CD4-positive, alpha-beta T cell treated with Interleukin-10 for 1 hour (primary cell): Measurements from ENCODE around the gene DCP1A.
"Not testable (repeated sequence)": the region's sequence is repeated elsewhere in the genome, so short reads cannot be mapped to it uniquely, and the experiment has no call there.

Source experiments
- DNase-seq: peaks from one replicate; pipeline ENCODE4 v3.0.0-alpha.2; 2020

Gene DCP1A

DNA sequence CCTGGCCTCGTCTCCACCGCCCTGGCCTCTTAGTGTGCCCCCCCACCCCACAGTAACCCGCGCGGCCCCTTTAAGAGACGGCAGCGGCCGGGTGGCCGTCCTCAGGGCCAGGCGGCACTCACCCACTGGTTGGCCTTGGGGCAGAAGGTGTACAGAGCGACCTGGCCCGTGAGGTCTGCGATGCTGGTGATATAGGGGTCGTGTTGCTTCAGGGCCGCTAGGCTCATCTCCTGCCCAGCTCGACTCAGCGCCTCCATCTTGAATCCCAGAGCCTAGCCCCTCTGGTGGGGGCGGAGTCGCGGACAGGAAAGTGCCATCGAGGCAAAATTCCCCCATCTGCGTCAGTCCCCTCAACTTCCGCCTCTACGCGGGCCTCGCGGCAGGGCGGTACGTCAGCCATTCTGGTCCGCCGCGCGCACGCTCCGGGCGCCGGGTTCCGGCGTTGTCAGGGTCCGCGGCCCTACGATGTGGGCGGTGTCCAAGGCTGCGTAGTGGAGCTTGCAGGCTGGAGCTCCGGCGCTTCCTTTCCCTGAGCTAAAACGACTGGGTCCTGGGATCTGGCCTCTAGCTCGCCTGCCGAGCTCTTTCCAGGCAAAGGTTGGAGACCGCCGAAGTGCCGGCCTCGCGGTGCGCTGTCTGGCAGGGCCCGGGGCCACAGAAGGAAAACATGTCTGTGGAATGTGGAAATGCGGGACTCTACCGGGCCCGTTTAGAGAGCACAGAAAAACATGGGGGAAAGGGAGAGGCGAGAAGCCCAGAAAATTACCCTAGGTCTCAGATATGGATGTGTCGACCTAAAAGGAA is at the start of gene DCP1A:
Gene DCP1A, minus strand, starts transcription at position 283 of the 804 bp plus-strand sequence. Its CDS starts 26 bp downstream, at position 257.
- DNase-seq: peak; percentile 96

DNA sequence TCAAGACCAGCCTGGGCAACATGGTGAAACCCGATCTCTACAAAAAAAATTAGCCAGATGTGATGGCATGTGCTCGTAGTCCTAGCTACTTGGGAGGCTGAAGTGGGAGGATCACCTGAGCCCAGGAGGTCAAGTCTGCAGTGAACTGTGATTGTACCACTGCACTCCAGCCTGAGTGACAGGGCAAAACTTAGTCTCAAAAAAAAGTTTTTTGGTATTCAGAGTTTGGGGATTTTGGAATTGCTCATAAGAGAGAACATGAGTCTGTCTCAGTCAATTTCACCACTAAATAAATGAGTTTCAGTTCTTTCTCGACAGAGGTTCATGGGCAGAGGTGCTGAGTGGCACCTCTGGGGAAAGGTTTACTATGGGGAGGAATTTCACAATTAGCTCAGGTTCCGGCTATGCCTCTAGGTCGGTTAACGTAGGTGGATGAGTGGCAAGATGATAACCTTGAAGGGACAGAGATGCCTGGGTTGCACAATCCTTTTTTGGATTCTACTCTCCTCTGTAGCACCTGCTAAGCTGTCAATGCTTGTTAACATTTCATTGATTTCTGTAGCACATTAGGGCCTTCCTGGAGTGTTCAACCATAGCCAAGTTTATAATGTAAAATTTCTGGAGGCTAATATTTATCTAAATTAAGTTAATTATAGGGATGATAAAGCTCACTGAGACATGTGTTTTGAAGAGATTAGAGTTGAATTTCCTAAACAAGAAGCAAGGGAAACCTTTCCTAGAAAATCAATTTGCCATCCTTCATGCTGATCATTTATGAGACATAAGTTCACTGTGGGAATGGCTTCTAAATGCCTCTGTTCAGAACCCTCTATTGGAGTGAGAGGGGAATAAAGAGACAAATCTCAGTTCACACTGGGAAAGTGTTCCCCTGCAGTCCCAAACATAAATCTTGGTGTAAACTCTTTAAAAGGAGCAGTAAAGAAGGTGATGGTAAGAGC is 37.4 kb upstream of the DCP1A start:
- DNase-seq: no peak

DNA sequence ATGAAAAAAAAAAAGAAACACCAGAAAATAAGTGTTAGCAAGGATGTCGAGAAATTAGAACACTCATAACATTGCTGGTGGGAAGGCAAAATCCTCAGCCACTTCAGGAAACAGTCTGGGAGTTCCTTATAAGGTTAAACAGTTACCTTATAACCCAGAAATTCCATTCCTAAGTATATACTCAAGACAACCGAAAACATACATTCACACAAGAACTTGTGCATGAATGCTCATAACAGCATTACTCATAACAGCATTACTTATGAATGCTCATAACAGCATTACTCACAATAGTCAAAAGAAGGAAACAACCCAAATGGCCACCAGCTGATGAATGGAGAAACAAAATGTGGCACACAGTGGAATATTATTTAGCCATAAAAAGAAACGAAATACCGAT is 34.8 kb upstream of the DCP1A start:
- DNase-seq: no peak

DNA sequence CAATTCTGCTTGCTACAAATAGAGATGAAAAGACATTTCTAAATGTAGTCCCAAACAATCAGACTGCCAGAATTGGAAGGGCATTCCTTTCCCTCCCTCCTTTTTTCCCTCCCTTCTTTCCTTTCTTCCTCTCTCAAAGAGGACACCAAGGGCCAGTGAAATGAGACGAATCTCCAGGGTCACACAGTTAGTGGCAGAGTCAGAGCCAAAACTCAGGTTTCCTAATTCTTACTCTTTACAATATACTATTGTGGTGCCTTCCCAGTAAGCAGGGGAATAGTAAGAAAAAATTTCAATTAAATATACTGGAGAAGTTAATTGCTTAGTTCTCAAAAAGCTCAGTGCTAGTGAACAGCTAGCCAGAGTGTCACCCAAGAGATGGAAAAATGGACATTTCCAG is 33.0 kb upstream of the DCP1A start:
- no peak for DNase-seq

DNA sequence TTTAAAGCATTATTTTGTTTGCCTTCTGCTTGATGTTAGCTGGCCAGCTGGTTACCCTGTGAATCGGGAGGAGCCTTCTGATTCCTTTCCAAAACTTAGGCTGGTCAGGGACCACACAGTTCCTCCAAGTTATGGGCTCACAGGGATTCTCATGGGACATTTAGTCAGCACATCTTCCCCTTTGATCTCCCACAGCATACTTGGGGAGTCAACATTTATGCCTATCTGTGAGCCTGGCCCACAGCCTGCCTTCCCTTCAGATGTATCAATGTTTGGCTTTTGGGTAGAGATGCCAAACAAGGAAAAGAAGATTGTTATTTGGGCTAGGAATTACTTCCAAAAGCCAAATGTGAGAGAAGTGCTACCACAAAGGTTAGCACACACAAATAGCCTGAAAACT is 32.6 kb upstream of the DCP1A start:
- no peak for DNase-seq

DNA sequence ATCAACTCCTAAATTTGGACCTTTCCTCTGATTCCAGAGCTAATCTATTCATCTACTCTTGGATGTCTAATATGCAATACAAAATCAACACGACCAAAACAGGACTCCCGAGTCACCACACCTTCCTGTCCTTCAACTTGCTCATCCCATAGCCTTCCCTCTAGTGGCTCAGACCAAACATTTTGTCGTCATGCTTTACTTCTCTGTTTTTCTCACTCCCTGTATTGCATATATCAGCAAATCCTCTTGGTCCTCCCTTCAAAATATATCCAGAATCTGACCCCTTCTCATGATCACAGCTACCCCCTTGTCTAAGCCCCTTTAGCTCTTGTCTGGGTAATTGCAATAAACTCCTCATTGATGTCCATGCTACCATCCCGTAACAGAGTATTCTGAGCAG is 30.5 kb upstream of the DCP1A start:
- no peak for DNase-seq

DNA sequence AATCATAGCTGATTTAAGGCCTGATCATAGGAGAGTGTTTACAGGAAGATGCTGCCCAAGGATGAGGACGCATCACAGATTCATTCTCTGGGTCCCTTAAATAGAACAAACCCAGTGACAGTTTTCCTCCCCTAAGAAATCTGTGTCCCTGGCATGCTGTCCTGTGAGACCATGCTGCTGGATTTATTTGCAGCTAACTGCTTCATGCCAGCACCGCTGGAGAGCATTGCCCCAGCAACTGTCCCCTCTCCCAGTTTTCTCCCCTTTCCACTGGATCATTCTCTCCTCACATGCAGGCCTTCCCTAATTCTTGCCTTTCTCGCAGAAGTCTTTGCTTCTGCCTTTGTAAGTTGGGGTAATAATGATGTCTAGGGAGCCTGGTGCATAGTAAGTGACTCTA is 29.3 kb upstream of the DCP1A start:
- no peak for DNase-seq

DNA sequence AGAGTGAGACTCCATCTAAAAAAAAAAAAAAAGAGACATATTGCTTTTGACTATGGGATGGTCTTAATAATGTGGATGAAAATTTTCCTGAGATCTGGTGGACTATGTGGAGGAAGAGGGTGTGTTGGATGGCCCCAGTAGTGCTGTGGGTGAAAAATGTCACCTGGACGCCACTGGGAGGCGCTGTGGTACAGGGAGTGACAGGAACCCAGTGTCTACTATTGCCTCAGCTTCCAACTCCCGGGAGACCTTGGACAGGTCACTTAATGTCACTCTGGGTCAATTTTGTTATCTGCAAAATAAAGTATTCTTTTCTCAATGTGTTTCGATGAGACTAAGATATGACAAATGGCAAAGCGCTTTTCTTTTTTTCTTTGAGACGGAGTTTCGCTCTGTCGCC is 27.7 kb upstream of the DCP1A start:
- peak; percentile 29 for DNase-seq

DNA sequence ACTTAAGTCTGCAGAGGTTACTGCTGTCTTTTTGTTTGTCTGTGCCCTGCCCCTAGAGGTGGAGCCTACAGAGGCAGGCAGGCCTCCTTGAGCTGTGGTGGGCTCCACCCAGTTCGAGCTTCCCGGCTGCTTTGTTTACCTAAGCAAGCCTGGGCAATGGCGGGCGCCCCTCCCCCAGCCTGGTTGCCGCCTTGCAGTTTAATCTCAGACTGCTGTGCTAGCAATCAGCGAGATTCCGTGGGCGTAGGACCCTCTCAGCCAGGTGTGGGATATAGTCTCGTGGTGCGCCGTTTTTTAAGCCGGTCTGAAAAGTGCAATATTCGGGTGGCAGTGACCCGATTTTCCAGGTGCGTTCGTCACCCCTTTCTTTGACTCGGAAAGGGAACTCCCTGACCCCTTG is 23.4 kb upstream of the DCP1A start:
- not testable (repeated sequence) for DNase-seq

DNA sequence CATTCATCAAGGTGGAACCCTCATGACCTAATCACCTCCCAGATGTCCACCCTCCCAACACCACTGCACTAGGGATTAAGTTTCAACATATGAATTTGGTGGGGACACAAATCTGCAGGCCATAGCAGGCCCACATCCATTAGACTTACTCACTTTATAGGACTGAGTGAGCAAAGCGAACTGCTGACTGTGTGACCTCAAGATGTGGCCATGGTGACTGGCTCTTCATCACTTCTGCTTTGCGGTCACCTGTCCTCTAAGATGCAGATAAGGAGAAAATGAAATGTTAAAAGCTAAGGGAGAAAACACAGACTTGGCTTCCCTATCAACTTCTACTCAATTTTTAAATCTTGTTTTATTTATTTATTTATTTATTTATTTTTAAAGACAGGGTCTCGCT is 14.5 kb upstream of the DCP1A start:
- DNase-seq: no peak

DNA sequence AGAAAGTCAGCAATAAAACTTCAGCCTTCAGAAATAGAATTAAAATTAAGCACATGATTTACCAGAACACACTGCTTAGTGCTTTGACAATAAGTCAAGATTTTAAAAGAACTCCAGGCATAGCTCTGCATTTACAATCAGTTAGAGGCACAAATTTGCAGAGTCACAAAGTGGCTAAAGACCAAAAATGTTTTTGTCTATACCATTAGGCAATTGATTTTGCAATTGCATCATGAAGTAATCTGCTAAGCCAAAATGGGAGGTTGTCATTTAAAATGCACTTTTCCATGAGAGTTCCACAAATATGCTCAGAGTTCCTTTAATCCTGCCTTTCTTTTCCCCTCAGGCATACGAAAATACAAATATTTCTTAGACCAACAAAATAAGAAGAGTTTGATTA is 10.1 kb upstream of the DCP1A start:
- DNase-seq: no peak

DNA sequence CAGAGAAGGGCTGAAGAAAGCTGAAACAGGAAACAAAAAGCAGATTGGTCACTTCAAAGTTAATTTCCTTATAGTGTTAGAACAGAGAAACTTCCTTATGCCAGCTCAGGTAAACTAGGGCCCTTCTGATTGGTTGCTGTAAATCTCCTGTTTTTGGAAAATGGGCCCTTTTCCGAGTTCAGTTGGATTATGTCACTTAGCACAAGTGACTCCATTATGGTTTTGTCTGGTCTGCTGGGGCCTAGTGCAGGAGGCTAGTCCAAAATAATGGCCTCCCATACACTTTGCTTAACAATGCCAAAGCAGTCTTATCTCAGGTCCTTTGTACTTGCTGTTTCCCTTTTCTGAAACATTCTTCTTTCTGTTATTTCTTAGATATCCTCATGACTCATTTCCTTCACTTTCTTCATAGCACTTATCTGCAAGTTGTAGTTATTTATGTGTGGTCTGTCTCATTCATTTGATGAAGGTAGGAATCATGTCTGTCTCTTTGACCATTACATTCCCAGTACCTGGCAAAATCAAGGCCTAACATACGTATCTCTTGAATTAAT is 7.7 kb upstream of the DCP1A start:
- no peak for DNase-seq

DNA sequence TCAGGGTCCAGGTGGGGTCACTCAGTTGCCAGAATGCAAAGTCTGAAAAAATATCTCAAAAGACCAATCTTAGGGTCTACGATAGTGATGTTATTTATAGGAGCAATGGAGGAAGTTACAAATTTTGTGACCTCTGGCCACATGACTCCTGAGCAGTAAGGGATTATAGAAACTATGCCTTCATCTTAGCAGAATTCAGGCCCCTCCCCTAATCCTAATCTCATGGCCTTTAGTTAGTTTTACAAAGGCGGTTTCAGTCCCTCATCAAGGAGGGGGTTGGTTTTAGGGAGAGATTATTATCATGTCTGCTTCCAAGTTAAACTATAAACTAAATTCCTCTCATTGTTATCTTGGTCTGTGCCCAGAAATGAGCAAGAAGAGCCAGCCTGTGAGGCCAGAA is 5.9 kb upstream of the DCP1A start:
- no peak for DNase-seq

DNA sequence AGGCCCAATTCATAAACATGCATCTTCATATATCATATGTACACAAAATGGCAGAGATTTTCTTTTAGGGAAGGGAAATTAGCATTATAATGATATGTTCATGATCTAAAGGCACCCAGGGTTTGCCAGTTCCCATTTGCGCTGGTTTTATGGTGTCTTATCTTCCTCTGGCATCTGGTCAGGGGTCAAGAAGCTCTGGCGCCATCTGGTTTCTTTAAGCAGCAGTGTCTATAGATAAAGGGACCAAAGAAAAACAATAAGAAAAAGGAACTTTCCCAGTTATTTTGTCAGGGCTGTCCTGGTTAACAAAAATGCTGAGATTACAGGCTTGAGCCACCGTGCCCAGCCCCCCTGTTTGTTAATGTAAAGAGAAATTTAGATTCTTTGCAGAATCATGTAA is 3.3 kb upstream of the DCP1A start:
- peak; percentile 17 for DNase-seq

DNA sequence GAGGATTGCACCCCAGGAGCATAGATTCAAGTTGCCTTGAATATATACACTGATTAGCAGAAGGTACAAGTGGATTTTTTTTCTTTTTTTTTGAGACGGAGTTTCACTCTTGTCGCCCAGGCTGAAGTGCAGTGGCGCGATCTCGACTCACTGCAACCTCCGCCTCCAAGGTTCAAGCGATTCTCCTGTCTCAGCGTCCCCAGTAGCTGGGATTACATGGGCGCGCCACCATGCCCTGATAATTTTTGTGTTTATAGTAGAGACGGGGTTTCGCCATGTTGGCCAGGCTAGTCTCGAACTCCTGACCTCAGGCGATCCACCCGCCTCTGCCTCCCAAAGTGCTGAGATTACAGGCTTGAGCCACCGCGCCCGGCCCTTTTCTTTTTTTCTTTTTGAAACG is 775 bp upstream of the DCP1A start:
- DNase-seq: not testable (repeated sequence)

DNA sequence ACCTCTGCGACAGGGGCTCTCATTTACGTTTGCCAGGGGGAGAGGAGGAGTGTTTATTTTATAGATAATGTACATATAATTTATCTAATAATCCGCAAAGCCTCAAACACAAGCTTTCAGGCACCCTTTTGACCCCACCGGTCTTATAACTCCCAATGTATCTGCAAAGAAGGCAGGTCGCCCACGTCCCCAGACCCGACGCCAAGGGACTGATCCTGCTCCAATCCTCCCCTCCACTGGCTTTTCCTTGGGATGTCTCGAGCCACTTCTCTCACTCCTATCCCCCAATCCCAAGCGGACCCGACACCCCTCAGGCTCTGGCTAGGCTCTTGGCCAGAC is 452 bp downstream of the DCP1A start:
- no peak for DNase-seq

DNA sequence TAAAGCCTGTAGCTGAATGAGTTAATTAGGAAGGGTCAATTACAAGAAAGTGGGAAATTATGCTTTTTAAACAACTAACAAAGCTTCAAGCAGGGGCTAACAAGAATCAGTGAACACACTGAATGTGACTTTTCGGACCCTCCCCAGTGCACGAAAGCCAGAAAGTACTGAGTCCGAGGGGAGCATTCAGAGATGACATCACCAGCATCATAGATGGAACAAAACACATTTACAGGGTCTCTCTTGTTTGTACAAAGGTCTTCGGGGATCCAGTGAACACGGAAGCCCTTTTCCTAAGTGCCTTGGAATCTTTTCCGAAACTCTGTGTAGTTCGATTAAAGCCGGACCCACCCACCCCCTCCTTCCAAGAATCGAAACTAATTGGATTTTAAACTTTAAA is 829 bp downstream of the DCP1A start:
- DNase-seq: peak; percentile 15

DNA sequence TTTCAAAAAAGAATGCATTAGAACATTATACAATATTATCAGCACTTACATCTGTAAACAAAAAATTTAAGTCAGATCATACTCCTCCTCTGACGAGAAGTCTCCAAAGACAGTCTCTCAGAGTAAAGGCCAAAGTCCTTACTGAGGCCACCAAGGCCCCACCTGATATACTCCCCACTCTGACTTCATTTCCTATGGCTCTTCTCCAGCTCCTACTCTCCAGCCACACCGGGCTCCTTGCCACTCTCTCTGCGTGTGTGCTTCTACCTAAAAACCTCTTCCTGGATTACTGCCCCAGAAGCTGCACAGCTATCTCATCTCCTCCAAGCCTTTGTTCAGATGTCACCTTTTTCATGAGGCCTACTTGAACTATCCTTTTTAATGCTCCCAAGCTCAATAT is 5.0 kb downstream of the DCP1A start:
- no peak for DNase-seq

DNA sequence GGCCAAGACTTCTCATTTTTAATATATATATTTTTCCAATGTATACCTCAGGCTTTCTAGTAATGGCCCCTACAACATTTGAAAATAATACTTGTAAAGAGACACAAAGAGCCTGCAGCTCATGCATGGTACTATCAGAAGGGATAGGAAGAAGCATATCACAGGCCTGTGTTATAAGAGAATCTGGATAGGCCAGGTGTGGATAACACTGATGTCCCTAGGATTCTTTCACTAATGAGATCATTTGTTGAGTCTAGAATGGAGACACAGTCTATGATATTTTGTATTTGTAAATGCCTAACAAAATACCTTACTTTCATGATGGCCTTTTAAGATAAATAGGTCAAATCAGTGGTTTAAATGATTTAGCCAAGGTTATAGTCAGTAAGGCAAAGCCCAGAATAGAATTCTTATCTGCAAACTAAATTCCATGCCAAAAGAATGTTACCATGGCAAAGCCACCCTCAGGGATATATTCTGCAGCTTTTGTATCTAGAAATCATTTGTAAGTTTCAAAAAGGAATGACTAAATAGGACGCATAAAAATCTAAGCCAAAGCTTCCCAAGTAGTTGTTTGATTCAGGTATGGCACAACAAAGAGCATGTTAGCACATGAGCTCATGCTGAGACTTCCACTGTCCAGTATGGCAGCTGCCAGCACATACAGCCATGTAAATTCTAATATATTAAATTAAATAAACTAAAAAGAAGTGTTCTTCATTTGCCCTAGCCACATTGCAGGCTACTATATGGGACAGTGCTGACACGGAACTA is 10.0 kb downstream of the DCP1A start:
- no peak for DNase-seq

DNA sequence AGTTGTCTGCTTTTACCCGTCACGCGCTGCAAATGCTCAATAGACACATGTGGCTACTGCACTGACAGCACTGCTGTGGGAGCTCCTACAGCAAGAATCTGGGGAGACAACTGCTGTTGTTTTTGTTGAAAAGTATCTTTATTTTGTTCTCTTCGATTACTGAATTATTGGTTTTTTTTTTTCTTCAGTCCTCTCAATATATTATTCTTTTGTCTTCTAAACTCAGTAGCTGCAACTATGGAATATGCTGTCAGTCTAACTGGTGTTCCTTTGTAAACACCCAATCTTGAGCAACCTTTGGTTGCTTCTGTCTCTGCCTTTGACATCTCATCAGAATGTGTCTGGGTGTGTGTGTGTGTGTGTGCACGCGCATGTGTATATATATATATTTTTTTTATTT is 12.6 kb downstream of the DCP1A start:
- no peak for DNase-seq

DNA sequence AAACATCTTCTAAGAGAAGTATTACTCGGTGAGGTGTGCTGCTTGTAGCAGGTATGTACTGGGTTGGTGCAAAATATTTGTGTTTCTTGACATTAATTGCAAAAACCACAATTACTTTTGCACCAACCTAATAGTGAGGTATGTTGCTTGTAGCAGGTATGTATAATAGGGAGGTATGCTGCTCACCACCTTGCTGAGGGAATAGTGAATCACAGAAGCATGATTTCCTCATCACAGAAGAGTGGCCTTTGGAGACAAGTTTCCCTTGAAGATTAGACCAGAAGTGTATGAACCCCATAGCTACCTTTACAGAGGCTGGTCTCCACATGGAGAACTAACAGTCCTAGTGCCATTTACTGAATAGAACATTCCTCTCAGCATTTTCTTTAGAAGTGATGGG is 15.5 kb downstream of the DCP1A start:
- DNase-seq: no peak

DNA sequence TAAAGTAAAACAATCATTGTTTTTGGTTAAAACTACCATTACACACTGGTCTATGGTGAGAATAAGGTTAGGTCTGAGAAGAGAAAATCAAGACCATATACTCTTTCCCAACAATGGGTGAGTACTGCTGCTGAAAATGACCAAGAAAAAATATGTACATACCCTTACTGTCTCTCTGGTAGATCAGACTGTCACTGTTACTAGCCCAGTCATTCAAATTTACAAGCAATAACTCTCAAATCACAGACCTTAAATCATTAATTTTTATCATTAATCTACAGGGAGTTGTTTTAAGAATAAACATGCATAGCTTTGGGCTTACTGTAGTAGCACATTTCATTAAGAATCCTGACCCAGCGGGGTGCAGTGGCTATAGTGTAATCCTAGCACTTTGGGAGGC is 17.4 kb downstream of the DCP1A start:
- no peak for DNase-seq

DNA sequence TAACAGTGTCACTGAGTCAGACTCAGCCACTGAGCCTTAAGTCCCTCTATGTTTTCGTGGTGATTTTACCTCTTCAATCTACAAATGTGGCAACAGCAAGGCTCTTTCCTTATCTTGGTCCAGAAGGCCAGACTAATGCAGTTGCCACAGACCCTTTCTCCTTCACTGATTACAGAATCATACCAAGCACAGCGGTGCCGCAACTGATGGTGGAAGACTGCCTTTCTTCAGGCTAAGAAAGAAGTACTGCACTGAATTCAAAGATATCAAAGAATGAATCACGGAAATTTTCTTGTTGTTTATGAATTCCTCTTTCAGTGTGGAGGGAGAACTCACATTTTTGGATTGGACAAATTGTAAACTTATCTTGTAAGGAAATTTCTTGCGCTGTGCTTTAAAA is 18.6 kb downstream of the DCP1A start:
- DNase-seq: no peak
